Dermis microvascular lymphatic vessel endothelial cell (primary cell): Measurements from ENCODE around the gene PLEKHA3. TPM values are rescaled to one million over a fixed set of nuclear protein-coding genes. Genes with fewer than 3 reads are reported as not detected.
A peak's percentile ranks its signal among the peaks of the same experiment; 100 is the strongest.

Source experiments
- DNase-seq, 2 donors: peaks; one replicate each; pipeline versions ENCODE4 v3.0.0 to v3.0.0-alpha.2; 2010; ENCODE audit warnings: low read depth in 2 of 2
- total RNA-seq: library from RNA; depleted of rRNA; stranded (reverse); fragments of >200 nt; gene quantifications from 2 replicates; pipeline ENCODE4 v1.2.1, GENCODE V29; 2014

Gene PLEKHA3
- total RNA-seq, 1 donor from 2014 or later, result 5.0 TPM

DNA sequence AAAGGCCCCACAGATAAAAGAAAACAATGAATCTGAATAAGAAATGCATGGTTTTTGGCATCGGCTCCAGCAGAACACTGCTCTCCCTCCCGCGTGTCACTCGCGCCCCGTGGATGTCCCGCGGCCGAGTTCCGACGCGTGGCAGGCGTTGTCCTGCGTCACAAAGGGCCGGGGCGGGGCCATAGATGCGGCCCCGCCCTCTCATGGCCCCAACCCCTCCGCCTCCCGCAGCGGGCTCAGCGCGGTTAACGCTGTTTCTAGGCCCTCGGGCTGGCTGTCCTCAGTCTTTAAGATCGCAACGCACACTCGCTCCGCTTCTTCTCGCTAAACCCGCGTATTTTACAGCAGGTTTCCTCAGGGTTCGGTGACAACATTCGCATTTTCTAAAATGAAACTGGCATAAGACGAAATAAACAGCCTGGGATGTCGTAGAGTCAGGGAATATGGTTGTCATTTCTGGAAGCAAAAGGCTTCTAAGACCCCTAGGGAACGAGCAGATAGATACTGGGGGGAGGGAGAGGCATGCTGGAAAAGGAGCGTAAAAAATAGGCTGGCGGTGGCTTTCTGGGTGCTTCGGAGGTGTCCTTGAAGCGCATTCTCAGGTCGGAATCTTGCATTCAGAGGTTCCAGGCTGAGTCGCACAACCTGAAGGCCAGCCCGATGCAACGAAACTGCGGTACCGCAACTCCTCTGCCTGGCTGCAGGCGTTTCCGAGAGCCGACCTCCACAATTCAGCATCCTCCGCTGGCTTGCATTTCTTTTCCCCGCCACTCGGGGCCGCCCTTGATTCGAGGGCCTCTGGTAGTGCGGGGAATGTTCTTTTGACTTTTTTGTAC lies 1.6 kb upstream of the PLEKHA3 start, which contains the start of gene FKBP7:
FKBP7 (minus strand) TSS at position 162 of the 836 bp plus-strand sequence; CDS start at position 61, 101 bp downstream.
- DNase-seq, result peak; percentile 57 to 84

DNA sequence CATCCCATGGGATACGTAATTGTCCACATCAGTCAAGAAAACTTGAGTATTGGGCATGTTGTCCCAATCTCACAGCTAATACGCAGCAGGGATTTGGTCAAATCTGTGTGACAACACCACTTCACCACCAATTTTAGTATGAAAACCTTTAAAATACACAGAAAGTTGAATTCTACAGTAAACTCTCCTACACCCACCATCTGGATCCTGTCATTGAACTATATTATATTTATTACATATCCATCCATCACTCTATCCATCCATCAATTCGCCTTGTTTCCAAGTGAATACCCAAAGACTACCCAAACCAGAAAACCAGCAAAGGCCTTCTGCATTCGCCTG lies 1.0 kb upstream of the PLEKHA3 start:
- DNase-seq, result no peak

DNA sequence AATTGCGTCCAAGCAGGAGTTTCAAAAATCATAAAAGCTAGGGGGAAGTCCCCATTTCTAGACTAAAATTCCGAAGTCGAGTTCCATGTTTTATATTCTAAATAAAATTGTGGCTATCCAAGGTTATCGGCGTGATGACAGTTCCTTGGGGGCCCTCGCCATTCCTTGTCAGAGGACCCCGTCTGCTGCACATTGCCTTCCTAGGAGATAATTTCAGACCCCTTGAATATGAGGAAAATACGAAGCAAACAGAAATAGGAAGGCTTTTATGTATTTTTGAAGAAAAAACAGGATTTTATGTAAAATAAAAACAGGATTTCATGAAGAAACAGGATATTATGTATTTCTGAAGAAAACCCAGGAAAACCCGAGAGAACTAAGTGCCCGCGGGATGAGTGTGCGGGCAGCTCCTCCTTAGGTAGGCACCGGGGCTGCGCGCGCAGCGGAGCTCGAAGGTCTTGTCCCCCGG lies 465 bp upstream of the PLEKHA3 start:
- no peak for DNase-seq

DNA sequence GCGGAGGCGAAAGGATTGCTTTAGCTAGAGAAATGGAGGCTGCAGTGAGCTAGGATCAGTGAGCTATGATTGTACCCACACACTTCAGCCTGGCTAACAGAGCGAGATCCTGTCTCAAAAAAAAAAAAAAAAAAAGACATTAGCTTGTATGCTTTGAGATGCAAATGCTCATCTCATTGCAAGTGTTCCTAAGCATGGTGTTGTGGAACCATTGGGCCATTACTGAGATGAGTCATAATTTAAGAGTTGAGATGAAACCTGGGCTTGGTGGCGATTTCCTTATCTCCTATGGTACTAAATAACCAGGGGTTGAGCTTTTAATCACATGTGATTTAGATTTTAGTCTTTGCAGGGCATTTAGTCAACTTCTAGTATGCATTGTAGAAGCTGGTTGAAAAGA lies 2.2 kb downstream of the PLEKHA3 start:
- DNase-seq, result no peak

DNA sequence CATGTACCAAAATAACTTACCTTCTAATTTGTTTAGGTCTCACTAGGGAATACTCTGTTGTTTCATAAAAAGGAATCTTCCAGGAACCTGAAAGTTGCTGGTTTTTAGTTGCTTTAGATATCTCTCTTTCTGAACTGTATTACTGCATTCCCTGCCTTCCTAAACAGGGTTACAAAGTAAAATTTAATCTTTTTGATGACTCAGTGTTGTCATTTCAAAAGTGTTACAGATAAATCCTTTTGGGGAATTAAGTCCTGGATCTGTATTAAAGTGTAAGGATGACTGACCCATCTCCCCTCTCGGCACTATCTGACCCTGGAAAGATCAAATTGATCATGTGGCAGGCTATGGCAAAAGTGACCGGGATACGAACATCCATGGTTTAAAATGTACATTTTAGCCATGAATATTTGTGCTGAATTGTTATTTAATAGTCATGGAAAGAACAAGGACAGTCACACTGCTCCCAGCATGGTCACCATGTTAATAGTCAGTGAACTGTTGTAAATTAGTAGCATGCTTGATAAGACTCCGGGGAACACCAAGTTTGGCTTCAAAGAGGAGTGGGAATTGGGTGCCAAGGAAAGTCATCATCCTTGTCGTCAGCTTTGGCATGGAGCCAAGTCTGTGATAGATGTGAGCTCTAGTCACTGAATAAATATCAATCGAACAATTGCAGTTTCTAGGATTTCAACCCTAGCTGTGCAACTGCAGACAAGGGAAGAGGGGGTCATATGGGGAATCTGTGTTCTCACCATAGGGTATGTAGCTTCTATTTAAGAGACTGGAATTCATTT lies 4.2 kb downstream of the PLEKHA3 start:
- peak in 1 of 2 donors; percentile 56 for DNase-seq

DNA sequence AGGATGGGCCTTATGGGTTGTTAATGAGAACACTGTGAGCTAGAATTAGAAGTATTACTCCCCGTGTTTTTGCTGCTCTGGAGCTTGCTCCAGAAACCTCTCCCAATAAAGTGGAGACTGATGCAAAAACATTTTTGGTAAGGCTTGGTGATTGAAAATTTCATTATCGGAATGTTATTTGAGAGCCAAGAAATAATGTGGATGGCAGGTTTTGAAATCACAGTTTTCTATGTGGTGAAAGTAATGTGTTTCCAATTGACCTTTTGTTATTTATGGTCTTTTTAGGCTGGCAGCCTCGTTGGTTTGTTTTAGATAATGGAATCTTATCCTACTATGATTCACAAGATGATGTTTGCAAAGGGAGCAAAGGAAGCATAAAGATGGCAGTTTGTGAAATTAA lies 5.1 kb downstream of the PLEKHA3 start:
- DNase-seq, result no peak

DNA sequence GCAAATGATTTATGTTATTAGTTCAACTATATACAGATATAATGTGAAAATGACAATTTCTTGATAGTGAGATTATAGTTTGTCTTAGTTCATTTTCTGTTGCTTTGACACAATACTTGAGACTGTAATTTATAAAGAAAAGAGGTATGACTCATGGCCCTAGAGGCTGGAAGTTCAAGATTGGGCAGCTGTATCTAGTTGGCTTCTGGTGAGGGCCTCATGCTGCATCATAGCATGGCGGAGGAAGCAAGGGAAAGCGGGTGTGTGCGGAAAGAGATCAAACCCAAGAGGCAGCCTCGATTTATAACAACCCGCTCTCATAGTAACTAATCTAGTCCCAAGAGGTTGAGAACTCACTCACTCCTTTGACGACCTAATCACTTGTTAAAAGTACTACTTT lies 11.4 kb downstream of the PLEKHA3 start:
- DNase-seq, result no peak

DNA sequence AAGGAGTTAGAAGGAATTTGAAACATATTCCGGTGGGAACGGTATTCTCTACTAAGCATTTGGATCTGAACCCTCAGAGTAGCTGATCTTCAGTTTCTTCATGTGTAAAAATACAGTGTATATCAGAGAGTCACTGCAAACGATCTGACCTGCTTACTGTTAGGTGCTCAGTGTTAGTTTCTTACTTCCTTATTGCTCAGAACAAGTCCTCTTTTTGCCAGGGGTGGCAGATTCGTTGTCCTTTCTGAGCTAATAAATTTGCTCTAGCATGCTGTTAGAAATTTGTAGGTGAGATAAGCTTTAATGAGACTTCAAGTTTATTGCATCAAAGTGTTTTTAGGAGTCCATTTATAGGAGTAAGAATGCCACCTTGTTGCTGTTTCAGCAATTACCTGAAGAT lies 15.8 kb downstream of the PLEKHA3 start:
- DNase-seq, result no peak

DNA sequence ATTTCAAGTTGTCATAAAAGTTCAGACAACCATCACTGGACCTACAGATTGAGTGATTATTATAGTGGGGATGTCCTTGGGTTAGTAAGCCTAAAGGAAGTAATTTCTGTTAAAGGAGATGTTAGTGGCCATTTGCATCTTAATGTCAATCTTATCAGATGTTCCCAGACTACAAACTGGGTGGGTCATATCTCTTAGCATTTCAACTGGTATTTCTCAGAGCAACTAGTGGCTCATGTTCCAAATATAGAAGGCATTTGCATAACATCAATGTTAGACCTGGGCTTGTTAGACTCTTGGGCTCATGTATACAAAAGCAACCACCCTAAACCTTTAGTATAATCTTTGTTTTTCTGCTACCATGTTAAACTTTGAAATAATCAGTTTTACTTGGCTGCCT lies 17.9 kb downstream of the PLEKHA3 start:
- no peak for DNase-seq

DNA sequence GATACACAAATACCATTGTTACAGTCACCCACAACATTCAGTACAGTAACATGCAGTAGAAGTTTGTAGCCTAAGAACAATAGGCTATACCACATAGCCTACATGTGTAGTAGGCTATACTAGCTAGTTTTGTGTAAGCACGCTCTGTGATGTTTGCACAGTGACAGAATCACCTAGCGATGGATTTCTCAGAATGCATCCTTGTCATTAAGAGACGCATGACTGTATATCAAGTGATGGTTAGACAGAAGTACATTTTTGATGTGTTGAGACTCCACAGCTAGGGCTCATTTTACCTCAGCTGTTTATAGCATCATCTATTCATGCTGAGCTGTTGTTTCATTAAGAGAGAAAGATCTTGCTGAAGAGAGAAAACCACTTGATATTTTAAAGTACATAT lies 19.4 kb downstream of the PLEKHA3 start:
- DNase-seq, result no peak

DNA sequence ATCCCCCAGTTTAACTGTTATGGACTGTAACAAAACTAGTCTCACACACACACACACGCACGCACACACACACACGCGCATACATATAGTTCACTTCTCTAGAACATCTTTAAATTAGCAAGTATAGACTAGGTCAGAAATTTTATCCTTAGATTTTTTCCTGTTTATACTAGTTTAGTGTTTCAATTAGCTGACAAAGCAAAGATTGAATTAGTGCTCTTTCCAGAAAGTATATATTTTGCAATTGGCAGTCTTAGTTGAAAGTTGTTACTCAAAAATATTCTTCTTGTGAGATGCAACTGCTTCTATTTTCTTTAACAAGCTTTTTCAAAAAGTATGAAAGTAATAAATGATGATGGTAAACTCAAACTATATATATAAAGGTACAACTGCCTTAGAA lies 22.5 kb downstream of the PLEKHA3 start:
- no peak for DNase-seq

DNA sequence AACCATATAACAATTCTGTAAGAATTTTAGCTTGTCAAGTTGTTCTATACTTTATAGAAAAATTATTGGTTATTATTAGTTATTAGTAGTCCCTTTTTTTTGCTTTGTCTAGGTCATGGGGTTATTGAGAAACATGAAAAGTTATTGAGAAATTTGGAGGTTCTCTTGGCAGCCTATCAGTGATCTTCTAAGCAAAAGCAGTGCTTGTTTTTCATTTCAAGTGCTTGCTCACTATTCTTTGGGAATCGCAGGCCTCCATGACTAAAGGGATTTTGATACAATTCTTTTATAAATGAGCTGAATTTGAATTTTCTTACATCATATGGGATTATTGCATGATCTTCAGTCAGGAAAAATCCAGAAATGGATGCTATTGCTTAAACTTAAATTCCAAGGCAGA lies 25.8 kb downstream of the PLEKHA3 start:
- DNase-seq, result no peak

DNA sequence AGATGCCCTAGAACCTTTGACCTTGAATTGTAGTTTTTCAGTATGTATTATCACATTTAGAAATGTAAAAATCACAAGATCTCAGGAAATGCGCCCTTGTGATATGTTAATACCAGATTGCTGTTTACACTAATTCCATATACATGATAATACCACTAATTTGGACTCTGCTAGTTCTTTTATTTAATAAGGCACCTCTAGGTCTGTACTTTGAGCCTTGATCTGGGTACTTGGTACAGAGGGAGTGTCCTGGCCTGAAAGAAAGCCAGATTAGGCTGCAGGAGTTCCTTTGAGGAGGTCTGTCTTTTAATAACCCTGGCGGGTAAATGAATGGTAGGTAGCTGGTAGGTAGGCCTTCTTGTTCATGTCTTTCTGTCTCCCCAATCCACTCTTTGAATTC lies 26.3 kb downstream of the PLEKHA3 start:
- DNase-seq, result no peak

DNA sequence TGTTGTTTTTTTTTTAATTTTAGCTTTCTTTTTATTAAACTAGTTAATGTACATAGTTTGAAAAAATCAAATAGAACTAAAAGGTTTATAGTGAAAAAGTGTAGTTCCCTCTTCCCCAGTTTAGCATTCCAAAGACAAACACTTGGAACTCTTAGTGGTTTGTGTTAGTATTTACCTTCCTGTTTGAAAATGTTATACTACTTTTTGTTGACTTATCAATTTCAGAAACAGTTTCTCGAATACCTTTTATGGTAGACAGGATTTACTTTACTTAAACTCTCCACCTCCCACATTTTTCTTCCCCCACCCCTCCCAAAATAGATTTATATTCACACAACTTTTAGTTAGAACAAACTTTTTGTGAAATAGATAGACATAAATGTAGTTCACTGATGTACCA lies 26.7 kb downstream of the PLEKHA3 start:
- DNase-seq, result no peak

DNA sequence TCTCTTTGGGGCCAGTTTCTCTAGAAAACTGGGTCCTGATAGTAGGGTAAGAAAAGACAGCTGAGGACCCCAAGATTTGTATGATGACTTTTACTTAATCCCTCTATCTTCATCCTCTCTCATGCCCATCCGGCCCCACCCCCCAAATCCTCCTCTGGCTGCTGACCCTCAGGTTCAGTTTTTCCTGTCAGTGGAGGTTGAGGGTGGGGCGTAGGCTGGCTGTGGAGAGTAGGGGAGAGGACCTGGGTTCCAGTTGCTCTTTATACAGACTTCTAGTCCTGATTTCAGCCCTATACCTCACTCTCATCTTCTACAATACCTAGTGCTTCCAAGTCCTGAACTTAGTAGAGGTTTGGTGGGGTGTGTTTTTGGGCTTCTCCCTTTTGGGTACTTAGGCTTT lies 28.4 kb downstream of the PLEKHA3 start:
- no peak for DNase-seq

DNA sequence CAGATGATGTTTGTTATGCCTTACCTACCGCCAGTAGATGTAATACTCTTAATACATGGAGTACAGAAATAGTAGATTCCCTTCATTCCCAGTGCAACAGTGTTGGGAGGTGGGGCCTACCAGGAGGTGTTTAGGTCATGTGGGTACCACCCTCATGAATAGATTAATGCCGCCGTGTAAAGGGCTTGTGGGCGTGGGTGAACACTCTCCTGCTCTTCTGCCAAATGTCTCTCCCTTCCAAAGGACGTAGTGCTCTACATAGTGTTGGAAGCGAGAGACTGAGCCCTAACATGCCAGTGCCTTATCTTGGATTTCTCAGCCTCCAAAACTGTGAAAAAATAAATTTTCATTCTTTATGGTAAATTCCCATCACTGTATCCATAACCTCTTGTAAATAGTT lies 30.1 kb downstream of the PLEKHA3 start:
- no peak for DNase-seq

DNA sequence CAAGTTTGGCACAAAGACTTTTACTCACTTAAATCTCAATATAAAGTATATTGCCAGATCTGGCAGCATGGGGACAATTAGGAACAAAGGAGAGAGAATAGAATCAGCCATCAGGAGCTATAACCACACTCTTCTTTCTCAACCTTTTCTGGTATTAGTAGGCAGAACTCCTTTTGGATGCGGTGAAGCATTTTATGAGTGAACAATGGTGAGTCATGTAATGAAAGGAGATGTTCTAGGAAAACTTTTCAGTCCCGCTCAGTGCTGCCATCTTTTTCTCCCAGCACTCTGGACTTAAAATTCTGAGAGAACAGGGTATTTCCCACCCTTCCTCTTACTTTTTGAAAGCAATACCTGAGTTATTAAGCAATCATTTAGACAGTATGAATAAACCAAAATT lies 32.2 kb downstream of the PLEKHA3 start:
- DNase-seq, result no peak

DNA sequence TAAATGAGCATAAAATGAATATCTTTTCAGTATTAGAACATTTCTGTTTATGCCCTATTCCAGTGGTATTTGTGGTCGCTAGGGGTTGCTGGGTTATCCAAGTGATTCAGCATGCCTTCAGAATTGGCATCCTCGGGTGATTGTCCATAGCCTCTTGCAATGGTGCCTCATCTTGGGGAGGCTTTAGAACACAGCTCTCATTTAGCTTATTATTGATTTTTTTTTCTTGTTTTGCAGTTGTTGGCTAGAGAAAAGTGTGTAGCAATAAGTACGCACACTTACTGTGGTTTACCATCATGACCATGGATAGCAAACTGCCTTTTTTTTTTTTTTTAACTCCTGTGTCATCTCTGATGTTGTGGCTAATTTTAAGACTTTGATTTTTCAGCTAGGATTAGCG lies 33.6 kb downstream of the PLEKHA3 start:
- DNase-seq, result no peak

DNA sequence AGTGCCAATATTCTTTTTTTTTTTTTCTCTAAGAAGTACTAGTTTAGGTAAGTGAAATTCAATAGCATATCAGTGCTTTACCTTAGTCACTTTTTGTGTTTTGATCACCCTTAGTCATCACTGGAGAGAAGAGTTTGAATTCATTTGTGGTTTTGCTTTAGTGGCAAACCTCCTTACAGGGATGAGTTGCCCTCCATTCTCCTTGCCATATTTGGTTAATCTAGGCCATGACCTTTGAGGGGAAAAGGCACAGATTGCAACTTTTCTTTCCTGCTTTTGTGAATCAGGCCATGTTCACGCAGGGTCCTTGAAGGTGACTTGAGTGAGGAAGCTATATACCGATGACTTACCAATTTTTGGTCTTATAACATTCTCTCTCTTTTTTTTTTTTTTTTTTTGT lies 34.4 kb downstream of the PLEKHA3 start:
- DNase-seq, result no peak

DNA sequence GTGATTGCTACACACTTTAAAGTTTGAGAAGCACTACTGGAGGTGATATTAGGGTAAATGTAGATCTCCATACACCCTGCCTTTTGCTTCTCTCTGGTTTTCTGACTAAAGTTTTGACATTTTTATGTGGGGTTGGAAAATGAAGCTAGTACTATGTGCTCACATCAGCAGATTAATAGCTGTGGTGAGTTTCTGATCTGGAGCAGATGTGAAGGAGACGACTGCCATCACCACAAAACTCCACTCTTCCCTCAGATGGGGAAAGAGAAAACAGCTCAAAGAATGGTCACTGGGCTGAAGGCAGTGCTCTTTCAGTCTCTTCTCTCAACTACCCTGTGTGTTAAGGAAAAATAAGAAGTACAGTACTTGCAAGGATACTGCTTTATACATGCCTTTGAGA lies 37.2 kb downstream of the PLEKHA3 start:
- no peak for DNase-seq

DNA sequence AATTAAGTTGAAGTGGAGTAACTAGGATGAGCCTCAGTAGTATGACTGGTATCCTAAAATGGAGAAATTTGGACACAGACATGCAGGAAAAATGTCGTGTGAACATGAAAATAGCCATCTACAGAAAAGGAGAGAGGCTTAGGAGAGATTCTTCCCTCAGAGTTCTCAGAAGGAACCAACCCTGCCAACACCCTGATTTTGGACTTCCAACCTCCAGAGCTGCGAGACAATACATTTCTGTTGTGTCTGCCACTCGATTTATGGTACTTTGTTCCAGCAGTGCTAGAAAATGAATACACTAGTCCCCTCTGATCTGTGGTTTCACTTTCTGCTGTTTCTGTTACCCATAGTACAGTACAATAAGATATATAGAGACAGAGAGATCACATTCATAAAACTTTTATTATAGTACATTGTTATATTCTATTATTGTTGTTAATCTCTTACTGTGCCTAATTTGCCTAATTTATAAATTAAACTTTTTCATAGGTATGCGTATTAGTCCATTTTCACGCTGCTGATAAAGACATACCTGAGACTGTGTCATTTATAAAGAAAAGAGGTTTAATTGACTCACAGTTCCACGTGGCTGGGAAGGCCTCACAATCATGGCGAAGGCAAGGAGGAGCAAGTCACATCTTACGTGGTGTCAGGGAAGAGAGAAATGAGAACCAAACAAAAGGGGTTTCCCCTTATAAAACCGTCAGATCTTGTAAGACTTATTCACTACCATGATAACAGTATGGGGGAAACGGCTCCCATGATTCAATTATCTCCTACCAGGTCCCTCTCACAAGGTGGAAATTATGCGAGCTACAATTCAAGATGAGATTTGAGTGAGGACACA lies 41.3 kb downstream of the PLEKHA3 start:
- no peak for DNase-seq
